DMS53 treated with DMSO at 0.1 percent for 48 hours (cell line): ENCODE results near the gene PDE3A.
"Not testable (repeated sequence)": the region's sequence is repeated elsewhere in the genome, so short reads cannot be mapped to it uniquely, and the experiment has no call there.

Source experiments
- DNase-seq: peaks from one replicate; lab custom pipeline; 2025; ENCODE audit not compliant: unreplicated experiment; lab: John Stamatoyannopoulos, UW

PDE3A gene

DNA sequence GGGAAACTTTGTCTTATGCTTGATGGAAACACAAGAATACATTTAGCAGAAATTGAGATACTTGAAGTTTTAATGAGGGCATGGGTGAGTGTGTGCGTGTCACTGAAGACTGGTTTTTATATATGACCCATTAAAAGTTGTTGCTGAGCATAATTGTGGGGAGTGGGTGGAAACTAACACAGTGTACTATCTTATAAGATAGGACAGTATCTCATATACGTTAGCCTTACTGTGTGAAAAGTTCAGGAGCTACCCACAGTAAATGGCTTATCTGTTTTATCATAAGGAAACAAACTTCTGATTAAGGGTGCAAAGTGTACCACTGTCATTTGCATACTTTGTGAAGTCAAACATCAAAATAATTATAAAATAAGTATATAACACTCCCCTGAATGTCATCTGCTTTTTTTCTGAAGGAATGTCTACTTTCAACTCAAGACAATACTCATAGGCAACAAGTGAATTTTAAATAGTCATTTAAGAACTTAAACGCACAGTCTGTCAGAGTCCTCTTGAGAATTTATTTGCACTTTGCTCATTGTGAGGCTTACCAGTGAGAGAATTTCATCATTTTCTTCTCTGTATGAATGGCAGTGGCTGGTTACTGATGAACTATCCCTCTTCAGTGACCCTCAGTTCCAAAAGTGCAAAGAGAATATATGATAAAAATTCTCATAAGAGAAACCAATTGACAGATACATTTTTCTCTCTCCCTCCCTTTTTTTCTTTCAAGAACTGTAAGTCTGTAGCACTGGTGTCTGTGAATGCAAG is 4.2 kb downstream of the PDE3A start:
- no peak for DNase-seq

DNA sequence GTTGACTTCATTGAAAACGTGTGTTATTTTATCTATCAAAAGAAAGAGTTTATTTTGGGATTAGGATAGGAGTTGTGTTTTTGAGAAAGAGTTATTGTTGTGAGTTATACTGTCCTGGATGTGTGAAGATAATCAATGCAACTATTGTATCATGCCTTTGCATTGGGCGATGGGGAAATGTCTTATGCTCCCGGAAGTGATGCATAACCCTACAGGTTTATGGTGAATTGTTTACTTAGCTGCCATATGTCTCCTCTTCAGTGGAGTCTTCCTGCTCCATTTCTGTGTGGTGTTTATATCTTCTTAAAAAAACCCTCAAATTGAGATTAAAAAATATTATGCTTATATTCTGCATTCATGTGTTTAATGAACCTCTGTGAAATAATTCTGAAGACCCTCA is 6.5 kb downstream of the PDE3A start:
- DNase-seq, result peak; percentile 56

DNA sequence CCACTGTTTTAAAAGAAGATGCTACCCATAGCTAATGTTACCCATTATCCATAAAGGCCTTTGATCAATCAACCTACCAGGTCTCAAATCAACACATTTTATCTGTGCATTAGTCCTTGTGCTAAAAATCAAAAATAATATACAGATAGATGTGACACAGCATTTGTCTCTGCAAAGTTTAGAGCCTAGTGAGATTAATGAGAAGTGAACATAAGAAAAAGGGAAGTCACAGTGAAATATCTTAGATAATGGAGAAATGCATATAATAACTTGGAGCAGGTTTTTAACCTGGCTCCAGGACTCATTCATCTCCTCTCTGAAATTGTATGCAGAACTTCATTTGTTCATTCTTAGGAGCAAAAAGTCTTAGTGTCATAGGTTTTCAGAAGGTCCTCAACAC is 7.2 kb downstream of the PDE3A start:
- DNase-seq, result no peak

DNA sequence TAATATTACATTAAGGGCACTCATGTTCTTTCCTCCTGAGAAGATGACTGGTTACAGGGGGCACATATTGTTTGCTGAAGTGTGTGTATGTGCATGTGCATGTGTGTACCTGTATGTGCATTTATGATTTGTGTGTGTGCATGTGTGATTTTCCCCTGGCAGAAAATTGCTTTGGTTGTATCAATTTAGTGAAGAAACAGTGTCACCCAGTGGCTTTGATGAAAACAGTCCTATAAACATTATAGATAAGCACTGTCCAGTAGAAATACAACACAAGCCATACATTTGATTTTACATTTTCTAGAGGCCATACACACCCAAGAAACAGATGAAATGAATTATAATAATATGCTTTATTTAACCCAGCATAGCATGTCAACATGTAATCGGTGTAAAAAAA is 8.6 kb downstream of the PDE3A start:
- no peak for DNase-seq

DNA sequence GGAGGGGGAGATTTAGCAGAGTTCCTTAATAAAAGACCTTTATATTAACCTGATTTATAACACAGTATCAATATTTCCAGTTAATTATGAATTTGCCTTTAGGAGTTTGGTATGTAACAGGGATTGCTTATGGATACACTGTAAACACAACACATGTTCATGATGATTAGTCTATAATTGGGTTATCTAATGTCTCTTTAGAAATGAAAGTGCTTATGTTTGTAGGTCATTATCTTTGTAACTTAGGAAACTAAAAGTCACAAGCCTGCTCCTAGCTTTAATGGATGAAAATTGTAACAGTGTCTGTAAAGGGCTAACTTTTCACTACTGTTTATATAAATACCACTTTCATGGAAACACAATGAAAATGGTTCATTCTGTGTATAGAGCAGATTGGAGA is 9.4 kb downstream of the PDE3A start:
- no peak for DNase-seq

DNA sequence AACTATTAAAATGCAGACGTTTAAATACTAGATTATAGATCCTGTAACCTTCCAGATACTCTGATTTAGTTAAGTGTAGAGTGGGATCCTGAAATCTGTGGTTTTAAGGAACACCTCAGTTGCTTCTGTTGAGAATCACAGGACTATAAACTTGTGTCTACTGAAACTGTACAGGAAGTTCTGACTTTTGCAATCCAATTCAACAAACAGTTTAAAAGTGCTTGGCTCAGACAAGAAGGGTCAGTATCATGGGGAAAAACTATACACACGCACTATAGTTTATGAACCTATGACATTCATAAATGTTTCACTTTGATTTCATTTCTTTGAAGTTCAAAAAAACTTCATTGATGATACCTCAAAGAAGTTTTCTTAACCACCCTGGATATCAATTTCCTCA is 13.8 kb downstream of the PDE3A start:
- DNase-seq, result no peak

DNA sequence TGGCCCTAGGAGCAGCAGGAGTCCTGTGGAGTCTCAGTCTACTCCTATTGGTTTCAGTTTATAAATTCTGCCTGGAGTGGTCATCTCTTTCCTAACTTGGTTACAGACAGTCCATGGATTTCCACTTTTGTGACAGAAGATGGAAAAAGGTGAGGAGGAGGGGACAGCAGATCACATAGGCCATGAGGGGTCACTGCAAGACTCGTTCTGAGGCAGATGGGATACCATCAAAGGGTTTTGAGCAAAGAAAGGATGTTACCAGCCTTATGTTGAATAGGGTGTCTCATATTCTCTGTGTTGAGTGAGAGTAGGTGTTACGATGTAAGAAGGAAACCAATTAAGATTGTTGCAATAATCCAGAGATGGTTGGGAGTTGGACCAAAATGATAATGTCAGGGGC is 15.3 kb downstream of the PDE3A start:
- no peak for DNase-seq

DNA sequence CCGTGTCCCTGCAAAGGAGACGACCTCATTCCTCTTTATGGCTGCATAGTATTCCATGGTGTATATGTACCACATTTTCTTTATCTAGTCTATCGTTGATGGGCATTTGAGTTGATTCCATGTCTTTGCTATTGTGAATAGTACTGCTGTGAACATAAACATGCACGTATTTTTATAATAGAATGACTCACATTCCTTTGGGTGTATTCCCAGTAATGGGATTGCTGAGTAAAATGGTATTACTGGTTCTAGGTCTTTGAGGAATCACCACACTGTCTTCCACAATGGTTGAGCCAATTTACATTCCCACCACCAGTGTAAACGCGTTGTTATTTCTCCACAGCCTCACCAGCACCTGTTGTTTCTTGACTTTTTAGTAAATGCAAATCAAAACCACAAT is 16.5 kb downstream of the PDE3A start:
- not testable (repeated sequence) for DNase-seq

DNA sequence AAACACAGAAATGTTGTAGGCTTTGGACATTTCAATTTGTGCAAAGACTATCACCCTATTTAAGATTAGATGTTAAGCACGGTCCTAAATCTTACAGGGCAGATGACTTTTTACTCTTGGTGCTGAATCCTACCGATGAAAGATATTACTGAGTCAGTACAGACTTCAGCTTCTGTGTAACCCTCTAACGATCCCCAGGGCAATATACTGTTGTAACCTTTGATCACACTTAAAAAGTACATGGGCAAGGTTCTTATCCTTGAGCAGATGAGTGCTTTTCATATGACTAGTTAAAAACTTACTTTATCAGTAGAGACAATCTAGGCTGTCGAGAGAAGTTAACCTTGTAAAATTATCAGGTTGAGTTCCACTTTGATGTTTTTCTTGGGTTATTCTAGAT is 22.5 kb downstream of the PDE3A start:
- no peak for DNase-seq

DNA sequence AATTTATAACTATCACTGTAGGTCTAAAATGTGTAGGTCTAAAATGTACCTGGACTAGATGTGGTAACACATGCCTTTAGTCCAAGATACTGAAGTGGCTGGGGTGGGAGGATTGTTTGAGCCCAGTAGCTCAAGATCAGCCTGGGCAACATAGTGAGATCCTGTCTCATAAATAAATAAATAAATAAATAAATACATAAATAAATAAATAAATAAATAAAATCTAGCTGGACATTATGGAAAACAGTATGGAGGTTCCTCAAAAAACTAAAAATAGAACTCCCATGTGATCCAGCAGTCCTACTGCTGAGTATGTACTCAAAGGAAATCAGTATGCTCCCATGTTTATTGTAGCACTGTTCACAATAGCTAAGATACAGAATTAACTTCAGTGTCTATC is 24.0 kb downstream of the PDE3A start:
- no peak for DNase-seq

DNA sequence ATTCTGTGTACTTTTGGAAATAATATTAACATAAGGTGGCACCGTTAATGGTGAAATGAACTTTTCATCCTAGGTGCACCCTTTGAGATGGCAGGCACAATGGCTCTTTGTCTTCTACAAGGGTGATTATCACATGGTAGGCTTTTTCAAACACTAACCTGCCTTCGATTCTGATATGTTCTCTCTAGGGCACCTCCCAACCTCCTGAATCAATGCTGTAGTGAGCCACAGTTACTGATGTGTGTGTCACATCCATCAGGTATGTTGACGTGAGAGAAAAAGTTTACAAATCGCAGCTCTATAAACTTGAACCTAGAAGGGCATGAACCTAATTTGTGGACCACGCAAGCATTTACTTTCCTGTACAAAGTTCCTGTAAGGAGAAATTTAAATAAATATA is 25.4 kb downstream of the PDE3A start:
- DNase-seq, result no peak

DNA sequence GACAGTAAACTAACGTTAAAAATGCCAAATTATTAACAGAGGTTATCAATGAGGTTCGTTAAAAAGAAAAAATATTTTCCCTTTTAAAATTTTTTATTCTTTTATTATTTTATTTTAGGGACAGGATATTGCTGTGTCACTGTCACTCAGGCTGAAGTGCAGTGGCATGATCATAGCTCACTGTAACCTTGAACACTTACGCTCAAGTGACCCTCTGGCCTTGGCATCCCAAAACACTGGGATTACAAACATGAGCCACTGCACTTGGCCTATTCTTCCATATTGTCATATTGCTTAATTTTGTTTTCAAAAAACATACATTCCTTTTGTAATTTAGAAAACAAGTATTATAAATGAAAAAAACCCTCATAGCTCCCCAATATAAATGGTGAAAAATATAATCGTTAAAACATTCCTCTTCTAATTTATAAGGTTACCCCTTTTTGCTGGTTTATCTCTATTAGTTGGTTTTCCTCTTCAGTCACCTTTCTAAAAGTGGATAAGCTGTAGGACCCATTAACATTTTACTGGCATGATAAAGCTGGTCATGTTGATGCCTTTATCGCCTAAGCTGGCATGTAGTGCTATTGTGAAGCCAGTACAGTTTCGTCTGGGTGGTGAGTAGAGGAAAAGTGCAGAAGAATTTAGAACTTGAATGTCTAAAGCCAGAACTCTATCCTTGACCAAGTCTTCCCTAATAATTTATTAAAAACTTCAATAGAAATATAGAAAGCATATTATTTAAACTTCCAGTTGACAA is 27.6 kb downstream of the PDE3A start:
- DNase-seq, result no peak

DNA sequence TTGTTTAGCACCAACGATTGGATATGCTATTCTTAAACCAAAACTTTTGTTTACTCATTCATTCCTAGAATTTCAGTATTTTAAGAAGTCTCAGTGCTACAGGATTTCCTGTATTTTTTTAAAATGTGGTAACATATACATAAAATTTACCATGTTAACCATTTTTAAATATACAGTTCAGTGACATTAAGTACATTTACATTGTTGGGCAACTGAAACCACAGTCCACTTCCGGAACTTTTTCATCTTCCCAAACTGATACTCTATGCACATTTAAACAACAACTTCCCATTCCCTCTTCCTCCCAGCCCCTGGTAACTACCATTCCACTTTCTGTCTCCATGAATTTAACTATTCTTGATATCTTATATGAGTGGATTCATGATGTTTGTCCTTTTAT is 30.3 kb downstream of the PDE3A start:
- no peak for DNase-seq

DNA sequence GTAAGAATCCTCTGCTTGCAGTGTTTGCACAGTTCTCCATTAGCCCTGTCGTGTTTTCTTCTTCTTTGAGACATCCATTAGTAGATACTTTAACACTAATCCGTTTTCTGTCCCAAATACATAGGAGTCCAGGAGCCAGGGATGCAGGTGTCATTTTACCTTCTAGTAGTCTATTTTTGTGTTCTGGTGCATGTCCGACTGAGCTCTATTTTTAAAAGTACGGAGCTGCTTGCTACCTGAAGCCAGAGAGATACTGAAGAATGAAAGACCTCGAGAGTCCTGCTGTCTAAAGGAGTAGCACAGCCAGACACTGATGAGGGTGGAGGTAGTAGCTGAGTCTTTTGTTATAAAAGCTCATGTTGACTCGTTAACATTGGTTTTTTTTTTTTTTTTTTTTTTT is 31.7 kb downstream of the PDE3A start:
- no peak for DNase-seq

DNA sequence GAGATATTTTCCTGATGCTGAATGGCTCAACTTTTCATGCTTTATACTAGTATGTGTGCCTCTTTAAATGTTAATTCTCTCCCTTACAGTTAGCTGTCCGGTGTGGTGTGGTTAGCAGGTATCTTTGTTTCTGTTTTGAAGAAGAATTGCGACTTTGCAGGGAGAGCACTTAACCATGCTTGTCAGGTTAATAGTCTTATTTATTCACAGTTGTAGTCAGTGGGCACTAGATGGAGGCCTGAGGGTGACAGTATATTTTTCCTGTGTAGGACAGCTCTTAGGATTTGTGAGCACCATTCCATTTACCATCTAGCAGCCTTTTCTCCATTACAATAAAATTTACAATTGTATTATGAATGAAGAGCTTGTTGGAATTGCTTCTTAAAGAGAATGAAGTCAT is 34.9 kb downstream of the PDE3A start:
- DNase-seq, result no peak

DNA sequence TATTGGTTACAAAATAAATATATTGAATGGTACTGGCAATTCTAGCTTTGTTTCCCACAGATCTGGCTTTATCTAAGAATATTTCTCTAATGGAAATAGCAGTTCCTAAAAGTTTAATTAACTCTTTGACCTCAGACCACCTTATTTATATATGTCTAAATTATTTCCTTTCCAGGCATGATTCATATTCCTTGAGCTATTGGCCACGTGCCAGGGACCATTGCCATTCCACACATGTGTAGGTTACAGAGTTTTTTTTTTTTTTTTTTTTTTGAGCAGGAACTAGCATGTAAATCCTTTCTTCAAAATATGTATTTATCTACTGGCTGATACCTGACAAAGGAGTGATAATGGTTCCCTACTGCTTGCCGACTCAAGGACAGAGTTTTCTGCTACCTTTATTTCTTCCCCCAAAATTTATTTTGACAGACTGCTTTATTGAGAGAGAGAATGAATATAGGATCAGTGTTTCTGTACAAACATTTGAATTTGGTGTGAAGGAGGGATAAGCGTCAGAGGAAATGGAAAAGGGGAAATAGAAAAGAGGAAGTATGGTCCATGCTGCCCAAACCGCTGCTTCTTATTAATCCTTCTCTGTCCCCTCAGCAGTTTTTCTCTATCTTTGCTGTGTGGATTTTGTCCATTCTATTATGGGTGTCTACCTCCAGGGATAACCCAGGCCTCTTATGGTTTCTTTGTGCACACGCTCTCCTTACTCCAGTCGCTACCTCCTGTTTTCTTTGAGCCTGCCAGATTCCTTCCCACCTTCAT is 36.4 kb downstream of the PDE3A start:
- no peak for DNase-seq

DNA sequence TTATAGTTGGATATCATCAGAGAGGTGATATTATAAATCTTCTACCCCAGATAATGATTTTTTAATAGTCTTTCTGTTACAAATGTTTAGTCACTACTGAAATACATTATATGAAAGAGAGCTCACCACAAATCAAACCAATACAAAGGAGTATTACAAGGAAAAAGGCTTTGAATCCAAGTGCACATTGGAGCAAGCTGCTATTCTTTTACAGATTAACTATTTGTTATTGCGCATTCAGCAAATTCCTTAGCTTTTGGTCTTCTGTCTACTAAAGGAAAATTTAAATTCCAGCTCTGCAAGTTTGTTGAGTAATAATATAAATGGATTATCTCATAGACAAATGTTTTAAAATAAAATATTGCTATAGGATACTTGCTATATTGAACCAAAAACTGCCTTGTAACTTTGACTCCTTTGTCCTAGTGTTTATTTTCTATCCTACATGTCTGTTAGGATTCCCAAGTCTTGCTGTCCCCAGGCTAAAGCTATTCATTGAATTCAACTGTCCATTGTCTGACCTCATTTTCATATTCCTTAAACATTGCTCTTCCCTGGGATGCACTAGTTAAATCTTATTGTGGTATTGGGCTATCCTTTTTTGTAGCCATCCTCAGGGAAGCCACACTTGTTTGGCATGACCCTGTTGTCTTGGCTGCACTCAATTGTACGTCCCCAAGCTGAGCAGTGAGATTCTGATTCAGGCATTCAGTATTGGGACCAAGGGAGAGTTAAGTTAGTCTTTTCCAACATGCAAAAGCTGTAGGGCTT is 41.5 kb downstream of the PDE3A start:
- DNase-seq, result no peak

DNA sequence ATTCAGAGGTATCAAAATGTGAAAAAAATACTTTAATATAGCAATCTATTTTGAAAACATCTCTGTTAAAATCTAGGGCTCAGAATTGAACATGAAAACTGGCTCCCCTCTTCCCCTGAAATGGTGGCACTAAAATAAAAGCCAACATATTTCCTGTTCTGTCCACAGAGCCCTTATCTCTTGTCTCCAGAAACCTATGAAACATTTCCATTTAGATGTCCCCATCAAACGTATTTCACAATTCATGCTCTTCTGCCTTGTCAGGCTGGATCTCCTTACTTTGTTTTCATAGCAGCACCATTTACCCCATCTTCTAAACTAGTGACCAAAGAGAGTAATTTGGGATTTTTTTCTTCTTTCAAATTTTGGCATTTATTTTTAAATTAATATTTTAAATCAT is 42.4 kb downstream of the PDE3A start:
- DNase-seq, result no peak

DNA sequence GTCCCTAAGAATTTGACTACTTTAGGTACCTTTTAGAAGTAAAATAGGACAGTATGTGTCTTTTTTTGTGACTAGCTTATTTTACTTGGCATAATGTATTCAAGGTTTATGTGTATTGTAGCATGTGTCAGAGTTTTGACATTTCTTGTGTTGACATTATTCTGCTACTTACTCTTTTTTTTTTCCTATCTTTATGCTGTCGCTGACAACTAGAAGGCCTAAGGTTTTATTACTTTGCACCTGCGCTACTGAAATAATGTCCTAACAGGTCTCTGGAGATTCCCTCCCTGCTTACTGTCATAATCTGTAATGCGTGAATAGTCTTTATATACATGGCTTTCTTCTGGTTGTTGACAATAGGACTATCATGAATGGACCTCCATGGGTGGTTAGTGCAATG is 43.0 kb downstream of the PDE3A start:
- DNase-seq, result no peak

DNA sequence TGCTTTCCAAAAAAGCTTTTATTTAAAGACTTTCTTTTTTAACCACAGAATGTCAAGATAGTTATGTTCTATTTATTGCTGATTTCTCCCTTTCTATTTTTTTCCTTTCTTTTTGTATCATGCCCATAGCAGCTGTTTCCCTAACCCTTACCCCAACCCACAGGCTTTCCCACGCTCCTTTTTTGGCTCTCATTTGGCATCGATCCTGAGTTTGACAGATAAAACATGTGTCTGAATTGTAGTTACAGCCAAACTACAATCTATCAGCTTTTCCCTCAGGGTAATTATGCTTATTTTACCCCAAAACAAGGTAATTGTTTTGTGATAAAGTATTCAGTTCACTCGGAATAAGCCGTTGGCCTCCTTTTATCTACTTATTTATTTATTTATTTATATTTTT is 46.7 kb downstream of the PDE3A start:
- no peak for DNase-seq

DNA sequence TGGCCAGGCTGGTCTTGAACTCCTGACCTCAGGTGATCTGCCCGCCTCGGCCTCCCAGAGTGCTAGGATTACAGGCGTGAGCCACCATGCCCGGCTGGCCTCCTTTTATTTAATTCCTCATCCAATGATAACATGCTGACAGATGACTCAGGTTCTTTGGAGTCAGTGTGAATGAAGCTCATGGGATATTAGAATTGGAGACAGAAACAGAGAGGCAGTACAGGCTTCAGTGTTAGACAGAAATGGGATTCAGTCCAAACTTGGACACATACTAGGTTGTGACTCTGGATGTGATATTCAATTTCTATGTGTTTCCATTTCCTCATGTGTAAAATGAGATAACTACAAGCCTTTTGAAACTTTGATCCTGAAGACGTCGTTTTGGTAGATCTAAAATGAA is 47.3 kb downstream of the PDE3A start:
- DNase-seq, result no peak
